ENCODE data around the gene DNAAF1.
A peak's percentile ranks its signal among the peaks of the same experiment; 100 is the strongest.
"Not testable (repeated sequence)": the region's sequence is repeated elsewhere in the genome, so short reads cannot be mapped to it uniquely, and the experiment has no call there.

Gene DNAAF1

DNA sequence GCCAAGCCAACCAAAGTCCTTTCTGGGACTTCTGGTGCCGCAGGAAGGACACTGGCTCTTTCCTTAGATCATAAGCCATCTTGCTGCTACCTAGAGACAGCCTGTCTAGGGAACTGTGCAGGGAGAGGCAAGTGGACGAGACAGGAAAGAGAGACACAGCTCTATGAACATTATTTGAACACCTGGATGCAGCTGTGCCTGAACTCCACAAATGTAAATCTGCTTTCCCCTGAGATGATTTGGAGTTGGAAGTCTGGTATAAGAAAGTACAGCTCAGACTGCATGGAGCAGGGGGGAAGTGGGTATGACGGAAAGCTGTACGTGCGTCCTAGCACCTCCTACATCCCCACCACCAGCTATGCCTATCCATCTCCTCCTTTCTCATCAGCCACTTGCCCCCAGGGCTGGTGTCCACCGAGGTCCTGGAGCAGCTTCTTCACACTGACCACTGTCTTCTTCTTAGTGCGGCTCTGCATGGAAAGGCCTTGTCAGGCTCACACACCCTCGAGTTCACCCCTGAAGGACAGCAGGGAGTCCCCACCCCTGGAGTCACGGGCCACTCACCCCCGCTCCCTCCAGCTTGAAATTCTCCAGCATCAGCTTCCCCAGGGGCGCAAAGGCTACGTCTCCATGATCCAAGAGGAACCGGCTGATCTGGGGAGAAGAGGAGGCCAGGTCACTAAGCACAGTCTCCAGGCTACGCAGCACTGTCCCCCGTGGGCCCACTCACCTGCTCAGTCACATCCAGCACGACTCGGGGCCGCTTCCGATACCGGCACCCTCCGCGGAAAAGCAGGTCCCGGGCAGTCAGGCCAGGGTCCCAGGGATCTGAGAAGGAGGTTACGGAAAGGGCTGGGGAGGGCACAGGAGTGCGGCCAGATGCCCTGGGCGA lies 37.8 kb downstream of the DNAAF1 start:
- no peak for DNase-seq (ENCODE audit: extremely low read depth in 1 of 2, low read depth in 1 of 2)

- no peak for DNase-seq (ENCODE audit: extremely low read depth in 1 of 2, low read depth in 1 of 2)
Observed at GRCh38 chr16:84183572-84183875, 38.4 kb downstream of the DNAAF1 start.

DNA sequence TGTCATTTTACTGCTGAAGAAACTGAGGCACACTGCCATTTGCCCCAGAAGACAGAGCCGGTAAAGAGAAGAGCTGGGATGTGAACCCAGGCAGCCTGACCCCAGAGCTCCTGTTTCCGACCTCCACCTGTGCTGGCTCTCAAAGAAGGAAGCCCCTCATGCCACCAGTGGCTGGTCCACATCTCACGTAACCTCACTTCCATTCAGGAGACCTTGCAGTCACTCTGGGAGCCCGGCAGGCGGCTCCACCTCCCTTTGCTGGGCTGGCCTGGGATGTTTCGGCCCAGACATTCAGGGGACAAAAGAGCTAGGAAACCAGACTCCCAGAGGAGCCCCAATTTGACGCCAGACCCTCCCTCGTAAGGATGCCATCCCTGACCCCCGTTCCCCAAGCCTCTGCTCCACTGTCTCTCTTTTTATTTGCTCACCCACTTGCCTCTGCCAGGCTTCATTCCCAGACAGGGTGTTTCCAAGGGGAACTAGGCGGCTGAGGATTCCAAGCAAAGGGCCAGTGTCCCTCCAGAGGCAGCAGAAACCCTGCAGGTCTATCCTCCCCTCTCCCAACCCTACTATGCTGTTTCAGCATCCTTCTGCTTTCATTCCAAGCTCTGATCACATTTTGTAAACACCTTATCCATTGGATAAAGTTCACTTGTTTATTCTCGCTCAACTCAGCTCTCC lies 38.9 kb downstream of the DNAAF1 start:
- DNase-seq (ENCODE audit: extremely low read depth in 1 of 2, low read depth in 1 of 2) = no peak

GRCh38 chr16:84184775-84185174 lies 39.7 kb downstream of the DNAAF1 start:
- DNase-seq (ENCODE audit: extremely low read depth in 1 of 2, low read depth in 1 of 2) = no peak

DNA sequence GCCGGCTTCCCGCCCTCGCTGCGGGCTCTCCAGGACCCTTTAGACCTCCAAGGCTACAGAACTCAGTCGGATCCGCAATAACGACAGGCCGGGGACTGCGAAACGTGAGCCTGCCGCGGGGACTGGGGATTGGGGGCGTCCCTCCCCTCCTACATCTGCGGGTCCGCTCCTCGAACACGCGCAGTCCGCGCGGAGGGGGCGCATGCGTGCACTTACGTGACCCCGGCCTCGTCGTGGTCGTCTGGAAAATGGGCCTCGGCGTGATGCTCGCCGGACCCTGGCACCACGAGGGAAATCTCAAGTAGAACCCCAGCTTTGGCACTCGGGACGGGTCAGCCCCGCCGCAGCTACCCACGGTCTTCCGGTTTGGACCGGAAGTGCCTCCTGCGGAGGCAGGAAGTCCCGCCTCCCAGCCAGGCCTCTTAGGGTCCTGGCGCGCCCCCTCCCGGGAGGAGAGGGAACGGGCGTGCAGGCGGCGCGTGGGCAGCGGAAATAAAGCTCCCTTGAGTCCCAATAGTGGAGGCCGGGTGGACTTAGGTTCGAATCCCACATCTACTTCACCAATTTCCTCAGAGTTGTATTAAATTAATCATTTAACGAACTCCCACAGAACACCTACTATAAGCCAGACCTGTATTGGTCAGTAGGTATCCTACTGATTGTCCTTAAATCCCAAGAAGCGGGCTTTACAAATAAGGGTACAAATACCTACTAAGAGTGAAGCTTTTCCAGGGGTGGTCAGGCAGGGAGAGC lies 41.8 kb downstream of the DNAAF1 start, which contains the start of gene TAF1C:
Gene TAF1C, minus strand, starts transcription at position 373 of the 753 bp plus-strand sequence. CDS start 2,069 bp downstream, outside the sequence.
- peak; percentile 80 to 84 for DNase-seq (ENCODE audit: extremely low read depth in 1 of 2, low read depth in 1 of 2)

DNA sequence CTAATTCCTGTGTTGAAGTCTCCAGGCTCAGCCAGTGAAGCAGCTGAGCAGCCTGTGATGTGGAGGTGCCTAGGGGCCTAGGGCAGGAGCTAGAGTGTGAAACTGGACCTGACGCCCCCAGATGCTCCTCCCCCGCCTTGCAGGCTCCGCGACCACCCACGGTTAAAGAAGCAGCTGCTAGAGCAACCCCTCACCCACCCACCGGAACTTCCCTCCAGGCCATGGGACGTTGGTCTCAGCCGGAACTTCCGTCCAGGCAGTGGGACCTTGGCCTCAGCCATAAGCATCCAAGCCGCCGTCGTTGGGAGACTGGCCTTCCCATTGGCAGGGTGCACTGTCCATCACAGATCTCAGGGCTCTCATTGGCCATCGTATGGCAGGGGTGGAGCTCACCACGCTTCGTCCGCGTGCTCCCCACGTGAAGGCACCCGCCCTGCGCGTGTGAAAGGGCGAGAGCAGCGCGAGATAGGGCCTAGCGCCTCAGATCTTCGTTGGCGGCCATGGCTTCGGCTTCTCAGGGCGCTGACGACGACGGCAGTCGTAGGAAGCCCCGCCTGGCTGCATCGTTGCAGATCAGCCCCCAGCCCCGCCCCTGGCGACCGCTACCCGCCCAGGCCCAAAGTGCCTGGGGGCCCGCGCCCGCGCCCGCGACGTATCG lies 45.8 kb downstream of the DNAAF1 start, which contains the start of gene ADAD2:
Gene ADAD2, plus strand, starts transcription at position 427 of the 658 bp plus-strand sequence. Its CDS starts 74 bp downstream, at position 501.
- DNase-seq (ENCODE audit: extremely low read depth in 1 of 2, low read depth in 1 of 2) = no peak

GRCh38 chr16:84191466-84191865 lies 46.4 kb downstream of the DNAAF1 start:
- DNase-seq (ENCODE audit: extremely low read depth in 1 of 2, low read depth in 1 of 2) = no peak

- no peak for DNase-seq (ENCODE audit: extremely low read depth in 1 of 2, low read depth in 1 of 2)
Observed at GRCh38 chr16:84193480-84193879, 48.4 kb downstream of the DNAAF1 start.

DNA sequence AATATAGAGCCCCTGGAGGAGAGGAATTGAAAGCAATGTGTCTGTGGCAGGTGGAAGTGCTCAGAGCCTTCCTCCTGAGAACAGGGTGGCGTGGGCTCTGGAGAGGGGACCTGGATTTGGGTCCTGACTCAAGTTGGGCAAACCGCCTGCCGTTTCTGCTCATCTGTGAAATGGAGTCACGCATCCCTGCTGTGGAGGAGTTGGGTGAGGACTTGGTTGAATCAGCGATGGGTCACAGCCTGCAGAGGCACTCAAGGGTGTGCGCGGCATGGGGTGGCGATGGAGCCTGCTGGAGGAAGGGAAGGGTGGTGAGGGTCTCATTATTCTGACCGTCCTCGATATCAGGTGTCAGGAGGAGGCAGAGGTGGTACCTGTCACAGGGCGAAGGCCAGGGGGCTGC lies 48.9 kb downstream of the DNAAF1 start:
- DNase-seq (ENCODE audit: extremely low read depth in 1 of 2, low read depth in 1 of 2) = no peak

DNA sequence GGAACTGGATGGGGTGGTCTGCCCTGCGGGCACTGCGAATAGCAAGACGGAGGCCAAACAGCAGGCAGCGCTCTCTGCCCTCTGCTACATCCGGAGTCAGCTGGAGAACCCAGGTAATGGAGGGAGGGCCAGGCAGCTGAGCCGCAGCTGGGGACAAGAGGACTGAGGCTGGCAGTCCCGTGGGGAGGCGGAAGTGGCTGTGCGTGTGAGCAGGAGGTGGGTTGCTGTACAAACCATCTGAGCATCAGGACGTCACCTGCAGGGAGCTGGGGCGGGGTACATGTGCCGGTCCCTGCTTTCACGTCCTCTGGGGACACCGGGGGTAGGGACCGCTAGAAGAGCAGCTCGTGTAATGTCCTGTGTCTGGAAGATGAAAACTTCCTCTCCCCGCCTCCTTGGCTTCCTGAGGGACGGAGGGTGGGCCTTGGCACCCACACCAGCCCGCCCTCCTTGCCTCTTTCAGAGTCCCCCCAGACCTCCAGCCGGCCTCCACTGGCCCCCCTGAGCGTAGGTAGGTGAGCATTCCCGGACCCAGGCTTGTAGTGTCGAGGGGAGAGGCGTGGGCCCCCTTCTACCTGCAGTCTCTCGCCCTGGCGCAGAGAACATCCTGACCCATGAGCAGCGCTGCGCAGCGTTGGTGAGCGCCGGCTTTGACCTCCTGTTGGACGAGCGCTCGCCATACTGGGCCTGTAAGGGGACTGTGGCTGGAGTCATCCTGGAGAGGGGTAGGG lies 49.5 kb downstream of the DNAAF1 start:
- DNase-seq (ENCODE audit: extremely low read depth in 1 of 2, low read depth in 1 of 2) = peak in 1 of 2 donors; percentile 25

- no peak for DNase-seq (ENCODE audit: extremely low read depth in 1 of 2, low read depth in 1 of 2)
Observed at GRCh38 chr16:84195201-84196093, 50.3 kb downstream of the DNAAF1 start.

GRCh38 chr16:84196101-84196500 lies 51.0 kb downstream of the DNAAF1 start:
- DNase-seq (ENCODE audit: extremely low read depth in 1 of 2, low read depth in 1 of 2) = no peak

DNA sequence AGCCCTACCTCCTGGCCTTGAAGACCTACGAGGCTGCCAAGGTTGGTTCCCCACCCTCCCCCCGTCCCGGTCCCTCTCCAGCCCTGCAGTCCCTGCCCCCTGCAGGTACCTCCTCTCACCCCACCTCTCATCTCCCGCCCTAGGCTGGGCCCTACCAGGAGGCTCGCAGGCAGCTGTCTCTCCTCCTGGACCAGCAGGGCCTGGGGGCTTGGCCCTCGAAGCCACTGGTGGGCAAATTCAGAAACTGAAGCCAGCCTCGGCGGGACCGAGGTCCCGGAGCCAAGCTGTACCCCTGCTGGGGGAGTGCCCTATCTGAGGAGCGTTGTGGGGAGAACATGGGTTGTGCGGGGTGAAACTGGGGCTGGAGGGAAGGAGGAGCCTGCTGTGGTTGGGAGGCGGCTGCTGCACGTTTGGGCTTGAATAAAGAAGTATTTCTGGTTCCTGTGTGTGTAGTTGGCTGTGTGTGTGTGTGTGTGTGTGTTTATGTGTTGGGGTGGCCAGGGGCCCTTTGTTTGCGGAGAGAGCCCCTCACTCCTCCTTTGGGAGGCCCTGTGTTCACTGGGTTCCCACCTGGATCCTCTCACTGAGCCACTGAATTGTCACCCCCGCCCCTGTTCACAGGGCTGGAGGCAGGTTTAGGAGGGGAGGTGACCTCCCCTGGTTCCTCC lies 51.8 kb downstream of the DNAAF1 start:
- DNase-seq (ENCODE audit: extremely low read depth in 1 of 2, low read depth in 1 of 2) = no peak

DNA sequence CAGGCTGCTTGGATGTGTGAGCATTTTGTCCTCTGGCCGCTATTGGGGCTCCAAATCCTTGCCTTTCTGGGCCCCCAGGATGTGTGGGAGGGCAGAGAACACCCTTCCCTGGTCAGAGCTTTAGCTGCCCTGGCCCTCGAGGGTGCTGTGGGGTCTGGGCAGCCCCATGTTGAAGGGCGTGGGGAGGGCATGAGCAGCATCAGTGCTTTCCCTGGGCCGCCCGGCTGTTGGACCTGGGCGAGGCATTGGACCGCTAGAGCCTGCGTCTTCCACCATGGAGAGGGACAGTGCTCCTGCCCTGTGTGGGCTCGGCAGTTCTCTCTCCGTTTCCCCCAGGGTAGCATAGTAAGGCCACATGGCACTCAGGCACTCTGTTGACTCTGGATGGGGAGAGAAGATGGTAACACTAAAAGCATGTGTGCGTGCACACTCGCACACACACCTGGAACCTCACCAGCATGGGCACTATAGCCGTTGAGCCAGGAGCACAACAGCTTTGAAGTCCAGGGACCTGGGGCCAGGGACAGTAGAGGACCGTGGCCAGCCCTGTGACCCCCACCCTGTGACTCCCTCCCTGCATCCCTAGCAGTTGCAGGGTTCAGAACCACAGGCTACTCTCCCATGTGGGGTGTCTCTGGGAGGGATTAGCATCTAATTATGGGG lies 52.5 kb downstream of the DNAAF1 start:
- DNase-seq (ENCODE audit: extremely low read depth in 1 of 2, low read depth in 1 of 2) = no peak

DNA sequence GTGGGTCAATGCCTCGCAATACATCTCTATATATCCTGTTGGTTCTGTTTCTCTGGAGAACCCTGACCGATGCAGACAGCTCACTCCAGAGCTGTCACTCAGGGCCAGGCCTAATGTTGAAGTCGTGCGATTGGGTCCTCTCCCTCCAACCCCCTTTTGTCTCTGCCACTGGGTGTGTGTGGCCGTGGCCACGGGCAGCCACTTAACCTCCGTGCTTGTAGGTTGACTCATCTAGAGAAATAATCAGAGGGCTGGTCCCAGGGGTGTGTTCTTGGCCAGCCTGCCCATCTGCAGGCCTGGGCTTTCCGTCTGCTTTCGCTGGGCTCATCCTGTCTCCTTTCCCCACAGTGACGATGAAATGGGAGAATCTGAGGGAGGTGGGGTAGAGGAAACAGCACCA lies 53.3 kb downstream of the DNAAF1 start:
- DNase-seq (ENCODE audit: extremely low read depth in 1 of 2, low read depth in 1 of 2) = no peak

DNA sequence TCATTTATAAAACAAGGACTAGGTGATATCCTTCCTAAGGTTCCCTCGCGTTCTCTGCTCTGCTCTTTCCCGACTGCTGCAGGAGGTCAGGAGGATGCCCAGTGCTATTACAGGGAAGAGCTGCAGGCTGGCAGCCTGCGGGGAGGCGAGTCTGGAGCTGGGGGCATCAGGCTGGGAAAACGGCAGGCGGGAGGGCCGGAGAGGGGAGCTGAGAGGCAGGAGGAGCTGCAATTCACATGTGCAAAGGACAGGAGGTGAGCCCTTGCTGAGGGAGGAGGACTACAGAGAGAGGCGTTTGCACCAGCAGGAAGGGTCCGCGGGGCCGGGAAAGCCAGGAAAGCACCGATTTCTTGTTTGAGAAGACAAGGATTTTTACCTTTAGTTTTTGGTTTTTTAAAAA lies 54.0 kb downstream of the DNAAF1 start:
- no peak for DNase-seq (ENCODE audit: extremely low read depth in 1 of 2, low read depth in 1 of 2)

DNA sequence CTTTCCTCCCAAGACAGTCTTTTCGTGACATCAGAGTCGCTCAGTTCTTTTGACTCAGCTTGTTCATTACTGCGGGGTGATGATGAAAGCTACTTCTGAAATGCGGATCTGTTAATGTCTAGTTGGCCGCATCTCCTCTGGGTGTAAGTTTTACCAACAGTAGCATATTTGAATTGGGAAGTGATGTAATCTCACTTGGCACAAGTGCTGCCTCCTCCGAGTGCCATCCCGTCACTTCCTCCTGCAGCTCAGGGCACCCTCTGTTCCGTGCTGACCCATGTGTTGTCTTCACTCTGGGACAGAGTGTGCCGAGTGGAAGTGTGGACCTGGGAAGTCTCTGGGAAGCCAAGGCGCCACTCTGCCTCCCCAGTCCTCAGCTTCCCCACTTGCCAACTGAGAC lies 54.8 kb downstream of the DNAAF1 start:
- no peak for DNase-seq (ENCODE audit: extremely low read depth in 1 of 2, low read depth in 1 of 2)

- DNase-seq (ENCODE audit: extremely low read depth in 1 of 2, low read depth in 1 of 2) = not testable (repeated sequence)
Observed at GRCh38 chr16:84204551-84204950, 59.4 kb downstream of the DNAAF1 start.
